Skin epidermis (tissue), 12 donors: ENCODE measurements around the gene LRRC8D.

Source experiments
- H3K27ac ChIP-seq, 21 experiments: fragments of 200-600 bp; sonication (generic) in 11 of 21; one replicate each; pipeline ENCODE4 v1.5.0; 2020; ENCODE audit warnings: mild to moderate bottlenecking in 3 of 21, inconsistent platforms in 2 of 21, moderate library complexity in 2 of 21
- H3K4me3 ChIP-seq, 7 experiments: fragments of 200-600 bp; sonication (generic) in 2 of 7; one replicate each; pipeline ENCODE4 v1.5.0; 2020; ENCODE audit warnings: inconsistent platforms in 2 of 7, mild to moderate bottlenecking in 2 of 7, moderate library complexity in 1 of 7

LRRC8D gene

DNA sequence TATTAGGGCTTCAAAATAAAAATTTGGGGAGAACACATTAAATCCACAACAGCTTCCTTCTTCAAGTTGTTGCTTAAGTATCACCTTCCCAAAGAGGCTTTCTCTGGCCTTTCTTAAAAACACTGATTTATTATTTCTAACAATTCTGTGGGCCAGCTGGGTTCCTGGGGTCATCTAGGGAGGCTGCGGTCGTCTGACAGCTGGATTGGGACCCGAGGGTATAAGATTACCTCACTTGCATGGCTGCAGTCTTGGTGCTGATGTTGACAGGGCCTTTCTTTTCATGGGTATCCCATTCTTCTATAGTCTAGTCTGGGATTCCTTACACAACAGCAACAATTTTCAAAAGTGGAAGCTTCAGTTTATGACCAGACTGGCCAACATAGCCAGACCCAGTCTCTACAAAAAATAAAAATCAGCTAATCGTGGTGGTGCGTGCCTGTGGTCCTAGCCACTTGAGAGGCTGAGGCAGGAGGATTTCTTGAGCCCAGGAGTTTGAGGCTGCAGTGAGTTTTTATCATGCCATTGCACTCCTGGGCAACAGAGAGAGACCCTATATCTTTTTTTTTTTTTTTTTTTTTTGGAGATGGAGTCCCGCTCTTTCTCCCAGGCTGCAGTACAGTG, 128.0 kb downstream of the LRRC8D start:
- no peak overlapping the region for H3K27ac ChIP-seq

DNA sequence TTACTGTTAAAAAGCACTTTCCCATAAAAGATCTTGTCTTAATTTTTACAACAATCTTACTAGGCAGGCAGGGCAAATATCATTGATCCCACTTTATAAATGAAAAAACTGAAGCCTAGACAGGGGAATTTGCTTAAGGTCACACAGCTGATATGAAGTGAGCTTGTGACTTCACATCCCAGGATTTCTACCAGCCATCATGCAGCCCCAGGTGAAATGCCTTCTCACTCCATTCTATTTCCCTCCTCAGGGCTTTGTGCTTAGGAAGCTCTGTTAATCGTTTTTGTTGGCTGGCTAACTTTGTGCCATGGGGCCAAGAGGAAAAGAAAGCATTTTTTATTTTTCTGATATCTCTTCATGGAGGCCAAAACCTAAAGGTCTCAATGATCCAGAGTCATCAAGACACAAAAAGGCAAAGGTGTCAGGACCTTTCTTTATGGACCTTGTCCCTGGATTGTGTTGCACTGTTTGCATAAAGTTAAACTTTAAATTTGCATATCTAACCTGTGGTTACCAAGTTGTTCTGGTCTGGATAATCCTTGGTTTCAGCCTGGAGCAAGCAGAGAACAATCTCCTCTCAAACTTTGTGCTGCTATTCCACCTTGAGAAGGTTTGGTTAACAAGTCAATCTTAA, 129.3 kb downstream of the LRRC8D start:
- no peak overlapping the region for H3K4me3 ChIP-seq
- H3K27ac ChIP-seq: no peak overlapping the region

More for the DNA sequence above, 128.0 kb downstream of the LRRC8D start:
- H3K4me3 ChIP-seq: no peak overlapping the region

DNA sequence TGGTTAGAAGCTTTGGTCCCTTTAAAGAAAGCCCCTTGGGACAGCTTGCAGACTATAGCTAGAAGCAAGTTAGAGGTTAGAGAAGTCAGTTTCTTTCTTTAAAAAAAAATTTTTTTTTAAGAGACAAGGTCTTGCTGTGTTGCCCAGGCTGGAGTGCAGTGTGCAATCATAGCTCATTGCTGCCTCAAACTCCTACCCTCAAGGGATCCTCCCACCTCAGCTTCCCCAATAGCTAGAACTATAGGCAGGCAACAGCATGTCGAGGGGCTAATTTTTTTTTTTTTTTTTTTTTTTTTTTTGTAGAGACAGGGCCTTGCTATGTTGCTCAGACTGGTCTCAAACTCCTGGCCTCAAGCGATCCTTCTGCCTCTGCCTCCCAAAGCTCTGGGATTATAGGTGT, 129.9 kb downstream of the LRRC8D start:
- no peak overlapping the region for H3K27ac ChIP-seq
- no peak overlapping the region for H3K4me3 ChIP-seq

DNA sequence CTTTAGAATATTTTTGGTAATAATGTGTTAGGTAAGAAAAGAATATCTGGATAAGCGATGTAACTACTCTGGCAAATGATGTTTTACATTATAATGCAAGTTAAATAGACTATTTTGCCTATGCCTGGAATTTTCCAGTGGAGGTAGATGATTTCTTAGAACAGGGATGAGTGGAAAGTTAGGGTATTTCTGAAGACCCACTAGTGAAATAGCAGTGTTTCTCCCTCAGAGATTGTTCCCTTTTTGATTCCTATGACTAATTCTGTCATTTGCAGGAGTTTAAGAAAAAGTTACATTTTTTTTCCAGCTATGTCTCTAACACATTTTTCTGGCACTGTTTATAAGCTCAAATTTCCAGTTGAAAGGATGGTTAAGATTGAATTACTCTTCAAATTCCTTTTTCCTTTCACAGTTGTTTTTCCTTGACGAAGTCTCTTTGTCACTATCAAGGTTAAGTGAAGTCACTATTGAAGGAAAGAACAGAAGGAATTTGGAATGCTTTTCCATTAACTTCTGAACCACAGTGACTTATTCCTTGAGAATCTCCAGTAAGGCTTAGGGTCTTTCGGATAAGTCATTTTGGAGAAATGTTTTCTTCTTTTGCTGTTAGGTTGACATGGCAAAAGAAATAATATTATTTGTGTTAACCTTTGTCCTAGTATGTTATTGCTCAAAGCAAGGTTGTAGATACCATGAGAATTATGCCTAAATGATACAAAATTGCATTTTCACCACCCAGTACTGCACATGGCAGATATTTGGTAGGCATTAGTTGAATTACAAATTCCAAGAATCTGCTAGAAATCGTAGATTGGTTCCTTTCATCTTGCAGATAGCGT, 131.2 kb downstream of the LRRC8D start:
- peak overlapping the region in 1 of 21 experiments; percentile 4 for H3K27ac ChIP-seq

DNA sequence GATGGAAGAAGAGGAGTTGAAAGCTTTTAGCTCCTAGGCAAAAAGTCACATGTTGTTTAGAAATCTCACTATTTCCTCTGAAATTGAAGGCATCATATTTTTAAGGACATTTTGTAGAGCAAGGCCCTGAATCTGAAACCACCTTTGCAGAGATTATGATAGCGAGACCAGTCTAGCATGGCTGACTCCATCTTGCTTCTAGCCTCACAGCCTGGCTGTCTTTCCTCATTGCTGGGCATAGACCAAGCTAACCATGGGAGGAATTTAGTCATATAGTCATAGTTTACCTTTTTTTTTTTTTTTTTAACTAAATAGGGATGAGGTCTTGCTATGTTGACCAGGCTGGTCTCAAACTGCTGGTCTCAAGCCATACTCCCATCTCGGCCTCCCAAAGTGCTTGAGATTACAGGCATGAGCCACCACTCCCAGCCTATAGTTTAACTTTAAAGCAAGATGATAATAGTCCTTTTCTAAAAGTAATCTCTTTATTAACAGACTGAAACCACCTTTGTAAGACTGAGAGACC, 131.8 kb downstream of the LRRC8D start:
- H3K27ac ChIP-seq: peak overlapping the region in 2 of 21 experiments; percentile 4 to 14
- no peak overlapping the region for H3K4me3 ChIP-seq

More for the DNA sequence above, 131.2 kb downstream of the LRRC8D start:
- no peak overlapping the region for H3K4me3 ChIP-seq

DNA sequence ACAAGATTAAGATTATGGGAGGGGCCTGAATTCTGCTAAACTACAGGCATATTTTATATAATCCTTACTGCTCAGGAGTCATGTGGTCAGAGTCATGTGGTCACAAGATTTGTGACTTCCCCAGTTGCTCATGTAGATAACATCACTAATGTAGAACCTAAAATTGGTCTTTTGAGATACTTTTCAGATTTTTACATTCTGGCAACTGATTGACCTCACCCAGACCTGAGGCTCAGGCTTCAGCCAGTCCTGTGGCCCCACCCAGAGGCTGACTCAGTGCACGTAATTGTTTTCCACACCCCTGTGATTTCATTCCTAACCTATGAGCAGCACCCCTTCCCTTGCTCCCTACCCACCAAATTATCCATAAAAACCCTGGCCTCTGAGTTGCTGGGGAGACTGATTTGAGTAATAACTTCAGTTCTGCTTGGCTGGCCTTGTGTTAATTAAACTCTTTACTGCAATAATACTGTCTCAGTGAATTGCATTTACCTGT, 132.3 kb downstream of the LRRC8D start:
- Histone ChIP-seq H3K27ac (peak overlapping the region in 2 of 21 experiments; percentile 4 to 14), H3K4me3 (no peak overlapping the region)

DNA sequence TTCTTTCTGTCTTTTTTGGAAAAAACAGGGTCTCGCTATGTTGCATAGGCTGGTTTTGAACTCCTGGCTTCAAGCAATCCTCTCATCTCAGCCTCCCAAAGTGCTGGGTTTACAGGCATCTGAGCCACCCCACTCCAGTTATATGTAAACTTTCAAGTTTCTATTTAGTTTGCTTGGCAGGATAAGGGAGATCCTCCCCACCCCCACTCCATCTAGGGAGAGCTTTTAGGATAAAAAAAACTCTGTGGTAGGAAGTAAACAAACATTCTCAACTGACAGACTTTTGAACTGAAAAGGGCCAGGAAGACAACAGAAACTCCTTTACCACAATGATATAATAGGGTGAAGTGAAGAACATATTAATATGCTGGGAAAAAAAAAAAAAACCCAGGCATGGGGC, 133.1 kb downstream of the LRRC8D start:
- Histone ChIP-seq H3K27ac (peak overlapping the region in 2 of 21 experiments; percentile 12 to 20), H3K4me3 (no peak overlapping the region)

DNA sequence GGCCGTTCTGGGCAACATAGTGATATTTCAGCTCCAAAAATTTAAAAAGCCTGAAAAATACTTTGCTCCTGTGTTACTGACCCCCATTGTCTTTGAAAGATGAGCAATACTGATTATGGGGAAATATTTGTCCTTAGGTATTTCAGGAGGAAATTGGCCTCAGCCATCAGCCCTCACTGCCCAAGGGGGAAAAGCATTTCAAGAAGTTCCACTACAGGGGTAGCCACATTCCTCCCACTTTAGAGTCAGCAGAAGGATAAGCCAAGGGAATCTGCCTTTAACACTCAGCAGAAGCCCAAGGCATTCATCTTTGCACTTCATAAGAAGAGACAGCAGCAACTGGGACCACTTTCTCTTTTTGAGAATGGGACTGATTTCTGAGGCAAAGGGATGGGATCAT, 133.6 kb downstream of the LRRC8D start:
- Histone ChIP-seq H3K27ac (no peak overlapping the region), H3K4me3 (no peak overlapping the region)

DNA sequence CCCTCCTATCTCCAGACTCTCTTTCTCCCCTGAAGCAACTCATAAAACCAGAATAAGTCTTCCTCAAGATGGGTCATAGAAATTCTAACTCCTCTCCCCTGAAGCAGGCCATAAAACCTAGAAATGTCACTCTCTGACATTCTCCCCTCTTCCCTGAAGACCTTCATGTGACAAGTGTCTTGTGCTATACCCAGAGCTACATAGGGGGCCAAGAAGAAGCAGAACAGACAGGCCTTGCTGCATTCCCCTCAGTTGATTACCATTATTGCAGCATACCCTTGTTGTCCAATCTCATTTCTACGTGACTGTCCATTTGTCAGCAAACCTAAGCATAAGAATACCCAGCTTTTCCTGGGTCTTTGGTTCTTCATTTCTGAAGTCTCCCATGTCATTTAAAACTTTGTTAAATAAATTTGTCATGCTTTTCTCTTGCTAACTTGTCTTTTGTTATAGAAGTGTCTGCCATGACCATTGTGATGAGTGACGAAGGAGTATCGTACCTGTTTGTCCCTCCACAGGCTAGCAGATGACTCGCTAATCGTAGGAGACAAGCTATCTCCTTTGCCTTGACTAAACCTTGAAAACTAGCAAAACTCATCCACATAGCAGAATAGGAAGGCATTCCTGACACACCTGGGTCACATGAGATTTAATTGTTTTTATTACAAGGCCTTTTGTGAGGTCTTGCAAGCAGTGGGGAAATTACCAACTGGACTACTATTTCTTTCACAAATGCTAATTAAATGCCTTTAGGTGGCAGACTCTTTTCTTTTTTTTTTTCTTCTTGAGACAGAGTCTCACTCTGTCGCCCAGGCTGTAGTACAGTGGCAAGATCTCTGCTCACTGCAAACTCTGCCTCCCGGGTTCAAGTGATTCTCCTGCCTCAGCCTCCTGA, 134.7 kb downstream of the LRRC8D start:
- Histone ChIP-seq H3K27ac (no peak overlapping the region), H3K4me3 (no peak overlapping the region)

DNA sequence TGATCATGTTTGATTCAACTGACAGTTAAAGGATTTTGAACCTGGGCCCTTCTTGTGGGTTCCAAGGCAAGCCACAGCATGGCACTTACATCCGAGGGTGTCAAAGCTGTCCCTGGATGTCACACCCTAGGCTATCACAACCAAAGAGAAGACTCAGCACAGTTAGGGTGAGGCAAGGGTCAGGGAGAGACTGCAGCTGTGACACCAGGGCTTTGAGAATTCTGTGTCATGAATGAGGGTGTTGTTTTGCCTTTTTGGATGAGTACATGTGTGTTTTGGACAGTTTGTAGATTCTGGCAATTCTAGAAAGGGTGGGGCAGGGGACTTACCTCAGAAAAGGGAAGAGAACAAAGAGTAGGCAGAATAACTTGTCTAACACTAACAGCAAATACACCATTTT, 136.3 kb downstream of the LRRC8D start:
- Histone ChIP-seq H3K4me3 (no peak overlapping the region), H3K27ac (peak overlapping the region in 1 of 21 experiments; percentile 11)

DNA sequence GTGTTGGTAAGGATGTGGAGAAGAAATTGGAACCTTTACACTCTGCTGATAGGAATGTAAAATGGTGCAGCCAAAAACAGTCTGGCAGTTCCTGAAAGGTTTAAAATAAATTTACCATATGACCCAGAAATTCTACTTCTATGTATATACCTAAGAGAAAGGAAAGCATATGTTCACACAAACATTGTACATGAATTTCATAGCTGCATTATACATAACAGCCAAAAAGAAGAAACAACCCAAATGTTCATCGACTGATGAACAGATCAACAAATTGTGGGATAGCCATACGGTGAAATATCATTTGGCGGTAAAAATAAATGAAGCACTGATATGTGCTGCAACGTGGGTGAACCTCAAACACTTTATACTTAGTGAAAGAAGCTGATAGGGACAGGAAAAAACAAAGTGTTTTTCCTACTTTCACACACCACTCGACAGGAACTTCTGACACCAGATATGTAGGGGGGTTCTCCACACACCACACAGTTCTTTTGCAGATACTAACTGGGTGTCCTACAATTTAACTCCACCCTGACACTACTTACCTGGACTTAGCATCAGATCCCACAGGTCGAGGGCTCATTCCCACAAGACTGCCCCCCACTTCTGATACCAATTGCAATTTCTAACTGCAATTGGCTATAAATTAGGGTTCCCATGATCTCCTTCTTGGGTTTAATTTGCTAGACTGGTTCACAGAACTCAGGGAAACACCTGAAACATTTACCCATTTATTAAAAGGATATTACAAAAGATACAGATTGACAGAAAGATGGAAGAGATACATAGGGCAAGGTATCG, 138.2 kb downstream of the LRRC8D start:
- no peak overlapping the region for H3K4me3 ChIP-seq
- no peak overlapping the region for H3K27ac ChIP-seq

DNA sequence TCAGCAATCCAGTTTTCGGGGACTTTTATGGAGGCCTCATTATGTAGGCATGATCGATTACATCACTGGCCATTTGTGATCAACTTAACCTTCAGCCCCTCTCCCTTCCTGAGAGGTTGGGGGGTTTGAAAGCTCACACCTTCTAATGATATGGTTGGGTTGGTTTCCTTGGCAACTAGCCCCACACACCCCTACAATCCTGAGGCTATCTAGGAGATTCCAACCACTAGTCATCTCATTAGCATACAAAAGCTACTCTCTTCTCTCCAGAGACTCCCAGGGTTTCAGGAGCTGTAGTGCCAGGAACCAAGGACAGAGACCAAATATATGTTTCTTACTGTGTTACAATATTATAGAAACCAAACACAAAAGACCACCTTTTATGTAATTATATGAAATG, 138.9 kb downstream of the LRRC8D start:
- Histone ChIP-seq H3K4me3 (no peak overlapping the region), H3K27ac (no peak overlapping the region)

DNA sequence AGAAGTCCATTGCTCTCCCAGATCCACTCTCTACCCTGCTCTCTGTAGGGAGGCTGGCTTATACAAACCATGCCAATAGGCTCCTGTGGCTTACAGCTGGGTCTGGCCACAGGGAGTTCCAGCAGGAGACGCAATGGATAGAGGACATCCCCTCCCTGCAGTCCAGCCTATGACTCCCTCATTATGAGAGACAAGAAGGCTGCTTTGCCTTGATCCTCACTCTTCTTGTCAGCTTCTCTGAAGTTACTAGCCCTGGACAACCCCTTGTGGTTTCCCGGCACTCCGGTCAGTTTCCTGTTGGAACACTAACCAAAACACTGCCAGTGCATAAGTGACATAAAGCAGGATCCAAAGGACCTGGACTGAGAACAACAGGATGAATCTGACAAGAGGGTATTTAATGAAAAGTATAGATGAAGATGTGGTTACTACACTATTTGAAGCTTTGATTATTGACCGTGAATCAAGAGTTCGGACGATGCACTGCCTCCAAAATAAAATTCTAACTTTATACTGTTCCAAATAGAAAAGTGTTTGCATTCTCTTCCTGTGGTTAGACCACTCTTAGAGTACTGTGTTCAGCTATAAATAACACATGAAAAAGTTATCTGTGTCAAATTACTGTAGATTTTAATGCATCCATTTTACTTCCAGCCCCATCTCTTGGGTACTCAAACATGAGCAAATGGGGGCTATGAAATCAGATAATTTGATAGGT, 141.4 kb downstream of the LRRC8D start:
- Histone ChIP-seq H3K27ac (no peak overlapping the region), H3K4me3 (no peak overlapping the region)

DNA sequence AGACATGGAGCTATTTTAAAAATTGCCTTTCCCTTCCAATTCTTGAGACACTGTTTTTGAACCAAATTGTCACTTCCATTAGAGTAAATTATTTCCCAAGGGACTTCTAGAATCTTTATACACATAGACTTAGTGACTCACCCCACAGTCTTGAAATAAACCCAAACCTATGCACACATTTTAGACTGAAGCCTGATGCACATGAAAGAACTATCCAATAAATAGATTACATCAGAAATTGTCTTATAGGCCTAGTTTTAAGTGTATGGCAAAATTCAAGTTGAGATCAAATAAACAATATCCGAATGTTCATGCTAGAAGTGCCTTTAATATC, 141.9 kb downstream of the LRRC8D start:
- Histone ChIP-seq H3K4me3 (no peak overlapping the region), H3K27ac (no peak overlapping the region)

DNA sequence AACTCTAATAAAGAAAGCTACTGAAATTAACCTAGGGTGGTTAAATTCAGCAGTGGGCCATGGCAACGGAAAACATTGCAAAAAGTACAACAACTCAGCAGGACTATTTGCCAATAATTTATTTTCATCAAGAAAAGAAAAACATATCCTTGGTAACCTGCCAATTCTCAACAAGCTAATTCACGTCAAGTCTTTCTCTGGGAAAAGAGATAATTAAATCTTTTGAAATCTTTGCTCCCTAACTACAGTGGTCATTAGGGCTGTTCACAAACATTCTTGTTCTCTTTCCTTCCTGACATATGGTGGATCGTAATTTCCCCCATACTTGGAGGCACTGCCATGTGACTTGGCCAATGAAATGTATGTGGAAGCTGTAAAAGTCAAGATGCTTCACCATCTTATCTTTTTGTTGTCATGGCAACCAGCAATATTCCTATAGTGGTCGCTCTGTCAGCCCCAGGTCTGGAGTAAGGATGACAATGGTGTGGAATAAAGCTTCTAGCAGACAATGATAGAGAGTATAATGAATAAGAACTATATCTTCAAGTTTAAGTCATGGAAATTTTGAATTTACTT, 144.4 kb downstream of the LRRC8D start:
- no peak overlapping the region for H3K27ac ChIP-seq

DNA sequence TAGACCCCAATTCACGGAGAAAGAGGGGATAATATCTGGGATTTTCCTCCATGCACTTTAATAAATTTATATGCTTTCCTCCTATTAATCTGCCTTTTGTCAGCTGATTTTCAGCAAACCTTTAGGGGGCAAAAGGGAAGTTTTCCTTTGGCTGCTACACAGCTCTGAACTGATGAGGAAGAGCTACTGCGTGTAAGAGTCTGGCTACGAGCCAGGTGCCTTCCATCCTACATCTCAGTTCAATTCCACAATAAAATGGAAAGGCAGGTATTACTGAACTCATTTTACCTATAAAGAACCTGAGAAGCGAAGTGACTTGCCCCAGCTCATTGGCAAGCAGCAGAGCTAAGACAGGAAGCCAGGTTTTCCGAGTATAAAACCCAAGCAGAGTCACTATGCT, 145.8 kb downstream of the LRRC8D start:
- Histone ChIP-seq H3K27ac (no peak overlapping the region), H3K4me3 (no peak overlapping the region)

More for the DNA sequence above, 144.4 kb downstream of the LRRC8D start:
- no peak overlapping the region for H3K4me3 ChIP-seq

DNA sequence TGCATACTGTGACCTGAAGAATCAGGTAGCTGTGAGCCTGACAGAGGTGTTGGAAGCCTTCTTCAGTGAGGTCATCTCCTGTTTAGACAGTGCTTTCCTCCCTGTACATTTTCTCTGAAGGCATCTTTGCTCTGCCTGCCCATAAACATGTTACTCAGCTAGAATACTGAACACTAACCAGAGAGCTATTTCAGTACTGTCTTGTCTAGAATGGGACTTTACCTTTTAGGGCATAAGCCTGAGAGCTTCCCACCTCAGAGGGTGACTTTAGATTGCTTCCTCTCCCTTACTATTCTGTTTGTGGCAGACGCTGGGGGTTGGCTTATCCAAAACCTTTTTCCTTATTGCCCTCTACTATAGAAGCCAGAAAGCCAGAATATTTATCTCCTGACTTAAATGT, 150.8 kb downstream of the LRRC8D start:
- Histone ChIP-seq H3K27ac (peak overlapping the region in 4 of 21 experiments; percentile 1 to 48 (median 24)), H3K4me3 (no peak overlapping the region)

DNA sequence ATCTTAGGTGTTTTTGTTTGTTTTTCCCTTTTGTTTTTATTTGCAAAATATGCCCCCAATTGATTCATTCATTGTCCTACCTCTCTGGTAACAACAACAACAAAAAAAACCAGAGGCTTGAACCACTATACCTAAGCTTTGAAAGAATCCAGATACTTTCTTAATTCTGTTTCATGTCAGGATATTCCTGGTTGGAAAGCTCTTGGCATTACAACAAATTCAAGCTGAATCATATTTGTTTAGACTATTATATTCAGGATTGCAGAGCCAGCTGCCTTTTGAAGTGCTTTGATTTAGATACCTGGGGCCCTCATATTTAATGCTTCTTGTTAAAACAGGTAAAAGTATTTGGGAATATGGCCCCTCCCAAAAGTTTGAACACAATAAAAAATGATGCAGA, 151.2 kb downstream of the LRRC8D start:
- H3K27ac ChIP-seq: peak overlapping the region in 4 of 21 experiments; percentile 1 to 48 (median 24)
- no peak overlapping the region for H3K4me3 ChIP-seq
